Occipital lobe (tissue), 2 donors: ENCODE results near the gene MEX3A. TPM values are rescaled to one million over a fixed set of nuclear protein-coding genes. Genes with fewer than 3 reads are reported as not detected.
"Not testable (repeated sequence)": the region's sequence is repeated elsewhere in the genome, so short reads cannot be mapped to it uniquely, and the experiment has no call there.

Experiments
- DNase-seq: peaks from one replicate; lab custom pipeline; 2025; lab: John Stamatoyannopoulos, UW
- total RNA-seq: library from RNA; depleted of rRNA; stranded (reverse); fragments of >200 nt; gene quantifications from one replicate; pipeline ENCODE4 v1.2.3, GENCODE V29; 2014

MEX3A gene
- total RNA-seq, 1 donor from 2014 or later: 42.4 TPM

DNA sequence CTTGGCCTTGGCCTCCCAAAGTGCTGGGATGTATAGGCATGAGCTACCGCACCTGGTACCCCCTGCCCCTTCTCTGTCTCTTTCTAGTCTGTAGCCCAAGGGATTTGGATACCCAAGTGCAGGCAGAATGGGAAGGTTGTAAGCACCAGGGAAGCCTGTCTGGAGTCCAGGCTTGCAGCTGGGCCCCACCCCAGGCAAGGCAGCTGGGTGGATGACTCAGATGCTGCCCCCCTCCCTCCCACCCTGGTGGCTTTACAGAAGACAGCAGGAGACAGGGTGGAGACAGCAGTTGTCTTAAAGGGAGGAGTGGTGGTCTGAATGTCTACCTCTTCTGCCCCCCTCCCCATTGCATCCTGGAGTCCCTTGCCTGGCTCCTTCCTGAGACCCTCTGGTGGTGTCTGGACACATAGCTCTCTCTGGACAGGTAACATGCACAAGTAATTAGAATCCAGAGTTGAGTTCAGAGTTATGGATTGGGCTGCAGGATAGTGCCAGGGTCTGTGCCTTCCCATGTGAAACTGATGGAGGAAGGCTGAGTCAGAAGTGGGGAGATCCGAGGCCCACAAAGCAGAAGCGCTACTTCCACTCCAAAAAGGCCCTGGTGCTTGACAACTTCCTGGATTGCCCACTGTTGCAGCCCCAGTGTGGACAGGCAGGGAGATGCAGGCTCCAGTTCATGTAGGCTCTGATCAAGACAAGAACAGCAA is 37.4 kb upstream of the MEX3A start:
- DNase-seq: no peak

DNA sequence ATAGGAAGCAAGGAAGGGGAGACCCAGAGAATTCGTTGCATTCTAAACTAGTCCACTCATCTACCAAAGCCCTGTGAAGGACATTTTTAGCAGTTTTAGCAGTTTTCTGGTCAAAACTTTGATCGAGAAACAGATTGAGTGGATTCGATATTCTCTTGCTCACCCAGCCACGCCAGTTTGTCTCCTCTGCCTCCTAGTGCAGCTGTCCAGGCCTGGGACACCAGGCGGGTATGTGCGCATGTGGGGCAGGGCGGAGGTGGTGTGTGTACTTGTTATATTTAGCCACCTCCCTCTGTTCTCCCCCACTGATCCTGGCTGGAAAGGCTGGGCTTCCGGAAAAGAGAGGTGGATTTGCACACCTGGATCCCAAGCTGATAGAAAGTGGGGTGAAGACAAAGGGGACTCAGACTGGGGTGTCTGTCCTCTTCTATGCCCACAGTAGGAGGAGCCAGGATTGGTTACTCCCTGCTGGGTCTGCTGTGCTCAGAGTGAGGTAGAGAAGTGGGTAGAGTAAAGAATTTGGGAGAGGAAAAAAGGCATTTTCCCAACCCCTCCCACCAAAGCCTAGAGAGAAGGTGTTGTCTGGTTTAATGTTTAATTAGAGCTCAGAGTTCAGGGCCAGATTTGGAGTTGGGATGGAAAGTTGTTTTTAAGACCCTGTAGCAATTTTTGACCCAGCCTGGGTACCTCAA is 36.1 kb upstream of the MEX3A start:
- no peak for DNase-seq

DNA sequence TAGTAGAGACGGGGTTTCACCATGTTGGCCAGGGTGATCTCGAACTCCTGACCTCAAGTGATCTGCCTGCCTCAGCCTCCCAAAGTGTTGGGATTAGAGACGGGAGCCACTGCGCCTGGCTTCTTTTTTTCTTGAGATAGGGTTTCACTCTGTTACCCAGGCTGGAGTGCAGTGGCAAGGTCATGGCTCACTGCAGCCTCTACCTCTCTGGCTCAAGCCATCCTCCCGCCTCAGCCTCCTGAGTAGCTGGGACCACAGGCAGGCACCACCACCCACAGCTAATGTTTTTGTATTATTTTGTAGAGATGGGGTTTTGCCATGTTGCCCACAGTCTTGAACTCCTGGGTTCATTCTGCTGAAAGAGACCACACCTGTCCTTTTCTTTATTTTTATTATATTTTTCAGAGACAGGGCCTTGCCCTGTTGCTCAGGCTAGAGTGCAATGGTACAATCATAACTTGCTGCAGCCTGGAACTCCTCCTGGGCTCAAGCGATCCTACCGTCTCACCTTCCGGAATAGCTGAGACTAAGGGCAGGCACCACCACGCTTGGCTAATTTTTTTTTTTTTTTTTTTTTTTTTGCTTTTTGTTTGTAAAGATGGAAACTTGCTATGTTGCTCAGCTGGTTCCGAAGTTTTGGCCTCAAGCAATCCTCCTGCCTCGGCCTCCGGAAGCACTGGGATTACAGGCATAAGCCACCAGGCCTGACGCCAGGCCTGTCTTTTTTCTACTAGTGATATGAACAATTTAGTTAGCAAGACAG is 35.3 kb upstream of the MEX3A start:
- no peak for DNase-seq

DNA sequence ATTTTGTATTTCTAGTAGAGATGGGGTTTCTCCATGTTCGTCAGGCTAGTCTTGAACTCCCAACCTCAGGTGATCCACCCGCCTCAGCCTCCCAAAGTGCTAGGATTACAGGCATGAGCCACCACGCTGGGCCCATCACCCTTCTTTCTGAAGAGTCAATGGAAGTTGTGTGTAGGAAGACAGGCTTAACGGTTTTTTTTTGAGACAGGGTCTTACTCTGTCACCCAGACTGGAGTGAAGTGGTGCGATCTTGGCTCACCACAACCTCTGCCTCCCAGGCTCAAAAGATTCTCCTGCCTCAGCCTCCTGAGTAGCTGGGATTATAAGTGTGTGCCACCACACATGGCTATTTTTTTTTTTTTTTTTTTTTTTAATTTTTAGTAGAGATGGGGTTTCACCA is 34.5 kb upstream of the MEX3A start:
- DNase-seq: not testable (repeated sequence)

DNA sequence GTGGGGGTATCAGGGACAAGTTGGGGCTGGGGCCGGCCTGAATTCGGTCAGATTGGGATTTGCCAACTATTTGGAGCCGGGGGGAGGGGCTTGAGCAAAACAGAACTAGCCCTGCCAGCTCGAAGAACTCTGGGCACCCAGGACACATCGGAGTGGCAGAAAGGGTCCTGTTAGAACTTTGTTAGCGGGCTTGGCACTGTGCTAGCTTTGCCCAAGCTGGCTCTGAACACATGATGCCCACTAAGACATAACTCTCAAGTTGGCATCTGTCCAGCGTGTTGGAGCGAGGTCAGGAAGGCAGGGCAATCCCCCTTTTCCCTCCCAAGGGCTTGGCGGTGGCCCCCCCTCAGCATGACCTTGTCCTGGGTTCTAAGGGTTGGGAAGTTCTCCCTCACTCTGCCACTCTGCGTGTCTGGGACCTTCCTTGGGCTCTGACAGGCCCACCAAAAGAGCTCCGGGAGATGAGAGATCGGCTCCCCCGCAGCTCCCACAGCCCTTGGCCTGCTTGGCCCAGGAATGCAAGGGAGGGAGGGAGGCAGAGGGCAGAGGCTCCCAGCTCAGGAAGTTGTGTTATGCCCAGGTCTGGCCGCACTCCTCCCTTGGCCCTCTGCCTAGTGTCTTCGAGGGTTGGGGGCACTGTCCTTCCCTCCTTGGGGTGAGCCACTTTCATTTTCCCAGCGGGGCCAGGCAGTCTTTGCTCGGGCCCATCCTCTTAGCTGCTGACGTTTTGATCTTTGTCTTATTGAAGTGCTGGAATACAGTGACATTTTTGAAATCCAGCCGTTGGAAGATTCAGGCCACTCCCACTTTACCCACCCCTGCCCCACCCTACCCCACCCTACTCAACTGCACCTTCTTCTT is 33.5 kb upstream of the MEX3A start:
- no peak for DNase-seq

DNA sequence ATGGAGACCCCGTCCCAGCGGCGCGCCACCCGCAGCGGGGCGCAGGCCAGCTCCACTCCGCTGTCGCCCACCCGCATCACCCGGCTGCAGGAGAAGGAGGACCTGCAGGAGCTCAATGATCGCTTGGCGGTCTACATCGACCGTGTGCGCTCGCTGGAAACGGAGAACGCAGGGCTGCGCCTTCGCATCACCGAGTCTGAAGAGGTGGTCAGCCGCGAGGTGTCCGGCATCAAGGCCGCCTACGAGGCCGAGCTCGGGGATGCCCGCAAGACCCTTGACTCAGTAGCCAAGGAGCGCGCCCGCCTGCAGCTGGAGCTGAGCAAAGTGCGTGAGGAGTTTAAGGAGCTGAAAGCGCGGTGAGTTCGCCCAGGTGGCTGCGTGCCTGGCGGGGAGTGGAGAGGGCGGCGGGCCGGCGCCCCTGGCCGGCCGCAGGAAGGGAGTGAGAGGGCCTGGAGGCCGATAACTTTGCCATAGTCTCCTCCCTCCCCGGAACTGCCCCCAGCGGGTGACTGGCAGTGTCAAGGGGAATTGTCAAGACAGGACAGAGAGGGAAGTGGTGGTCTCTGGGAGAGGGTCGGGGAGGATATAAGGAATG is 32.8 kb upstream of the MEX3A start:
- no peak for DNase-seq

DNA sequence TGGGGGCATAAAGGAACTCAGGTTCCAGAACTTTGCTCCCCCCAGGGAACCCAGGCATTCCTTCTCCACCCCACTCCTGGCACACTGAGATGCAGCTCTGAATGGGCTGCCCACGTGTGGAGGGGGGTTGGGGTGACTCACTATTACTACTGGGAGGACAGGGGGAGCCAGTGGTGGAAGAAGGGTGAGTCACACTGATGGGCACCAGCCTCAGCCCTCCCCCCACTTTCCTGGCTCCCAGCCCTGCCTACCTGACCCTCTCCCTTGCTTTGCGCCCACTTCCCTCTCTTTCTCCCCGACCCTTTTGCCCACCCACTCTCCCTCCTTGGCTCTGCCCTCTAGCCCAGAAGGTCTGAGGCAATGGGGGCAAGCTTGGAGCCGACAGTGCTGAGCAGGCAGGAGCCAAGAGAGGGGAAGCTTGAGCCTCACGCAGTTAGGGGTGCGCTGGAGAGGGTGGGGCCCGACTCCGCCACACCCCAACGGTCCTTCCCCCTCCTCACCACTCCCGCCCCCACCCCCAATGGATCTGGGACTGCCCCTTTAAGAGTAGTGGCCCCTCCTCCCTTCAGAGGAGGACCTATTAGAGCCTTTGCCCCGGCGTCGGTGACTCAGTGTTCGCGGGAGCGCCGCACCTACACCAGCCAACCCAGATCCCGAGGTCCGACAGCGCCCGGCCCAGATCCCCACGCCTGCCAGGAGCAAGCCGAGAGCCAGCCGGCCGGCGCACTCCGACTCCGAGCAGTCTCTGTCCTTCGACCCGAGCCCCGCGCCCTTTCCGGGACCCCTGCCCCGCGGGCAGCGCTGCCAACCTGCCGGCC is 32.0 kb upstream of the MEX3A start, which contains the start of gene LMNA:
TSS of gene LMNA (plus strand) at position 611 of the 818 bp plus-strand sequence. CDS start 208 bp downstream, outside the sequence.
- peak; percentile 84 for DNase-seq

DNA sequence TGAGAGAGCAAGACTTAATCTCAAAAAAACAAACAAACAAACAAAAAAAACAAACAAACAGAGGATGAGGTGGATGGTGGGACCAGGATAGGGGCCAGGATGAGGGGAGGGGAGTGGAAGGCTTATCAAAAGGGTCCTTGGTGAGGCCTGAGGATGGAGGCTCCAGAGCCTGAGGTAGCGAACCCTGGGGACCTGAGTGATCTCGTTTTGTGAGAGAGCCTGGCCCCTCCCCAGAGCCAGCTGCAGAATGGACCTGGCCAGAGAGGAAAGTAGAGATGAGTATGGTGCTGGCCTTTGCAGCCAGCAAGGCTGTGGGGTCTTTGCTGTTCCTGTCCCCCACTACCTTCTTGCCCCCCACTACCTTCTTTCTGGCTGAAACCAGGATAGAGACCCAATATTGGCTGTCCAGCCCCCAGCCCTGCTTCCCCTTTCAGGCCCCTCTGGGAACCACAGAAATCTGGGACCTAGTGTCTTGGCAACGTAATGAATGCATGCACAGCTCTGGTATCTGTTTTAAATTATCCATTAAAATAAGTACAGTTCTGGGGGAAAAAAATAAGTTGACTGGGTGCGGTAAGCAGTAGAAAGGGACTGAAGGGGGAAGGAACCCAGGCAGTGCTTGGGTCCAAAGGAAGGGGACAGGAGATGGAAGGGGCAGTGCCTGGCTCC is 31.2 kb upstream of the MEX3A start:
- no peak for DNase-seq

DNA sequence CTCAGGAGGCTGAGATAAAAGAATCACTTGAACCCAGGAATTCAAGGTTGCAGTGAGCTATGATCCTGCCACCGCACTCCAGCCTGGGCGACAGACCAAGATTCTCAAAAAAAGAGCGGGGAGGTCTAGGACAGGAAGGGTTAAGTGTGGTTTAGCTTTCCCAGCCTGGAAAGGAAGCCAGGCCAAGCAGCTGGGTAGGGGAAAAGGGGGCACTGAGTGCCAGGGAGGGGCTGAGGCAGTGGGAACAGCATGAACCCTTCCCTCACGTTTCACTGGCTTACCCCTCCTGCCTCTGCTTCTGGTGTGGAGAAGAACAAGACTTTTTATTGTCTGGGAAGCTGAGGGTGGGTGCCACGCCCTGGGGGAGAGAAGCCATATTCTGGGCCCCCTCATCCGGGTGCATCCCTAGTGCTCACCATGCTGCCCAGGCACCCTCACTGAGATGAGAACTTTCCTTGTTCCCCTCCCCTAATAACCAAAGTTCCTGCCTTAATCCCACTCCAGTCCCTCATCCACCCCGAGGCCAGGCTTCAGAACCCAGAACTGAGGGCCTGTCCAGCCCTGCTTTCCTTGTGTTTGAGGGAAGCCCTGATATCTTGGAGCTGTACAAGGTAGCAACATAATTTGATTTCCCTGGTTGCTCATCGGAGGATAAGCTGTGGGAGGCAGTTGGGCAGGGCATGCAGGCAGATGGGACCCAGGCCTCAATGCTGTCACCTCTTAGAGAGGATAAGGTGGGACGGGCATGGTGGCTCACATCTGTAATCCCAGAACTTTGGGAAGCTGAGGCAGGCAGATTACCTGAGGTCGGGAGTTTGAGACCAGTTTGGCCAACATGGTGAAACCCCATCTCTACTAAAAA is 30.2 kb upstream of the MEX3A start:
- no peak for DNase-seq

DNA sequence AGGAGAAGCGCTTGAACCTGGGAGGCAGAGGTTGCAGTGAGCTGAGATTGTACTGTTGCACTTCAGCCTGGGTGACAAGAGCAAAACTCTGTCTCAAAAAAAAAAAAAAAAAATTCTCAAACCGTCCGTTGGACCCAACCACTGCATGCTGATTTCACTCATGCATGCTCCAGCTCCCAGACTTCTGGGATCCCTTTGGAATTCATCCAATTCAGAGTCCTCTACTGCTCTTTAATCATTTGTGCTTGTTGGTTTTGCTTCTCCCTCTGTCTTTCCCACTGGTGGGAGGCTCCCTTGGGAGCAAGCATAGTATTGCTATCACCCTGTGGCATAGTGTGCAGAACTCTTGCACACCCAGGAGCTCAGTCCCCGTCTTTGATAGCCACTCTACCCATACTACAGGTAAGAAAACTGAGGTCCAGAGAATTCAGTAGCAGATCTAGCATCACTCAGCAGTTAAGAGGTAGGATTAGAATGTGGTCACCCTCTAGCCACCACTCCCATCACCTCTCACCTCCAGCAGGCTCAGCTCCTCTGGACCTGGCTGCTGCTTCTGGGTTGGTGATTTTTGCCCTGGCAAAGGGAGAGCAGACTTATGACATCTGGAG is 29.2 kb upstream of the MEX3A start:
- DNase-seq: no peak

DNA sequence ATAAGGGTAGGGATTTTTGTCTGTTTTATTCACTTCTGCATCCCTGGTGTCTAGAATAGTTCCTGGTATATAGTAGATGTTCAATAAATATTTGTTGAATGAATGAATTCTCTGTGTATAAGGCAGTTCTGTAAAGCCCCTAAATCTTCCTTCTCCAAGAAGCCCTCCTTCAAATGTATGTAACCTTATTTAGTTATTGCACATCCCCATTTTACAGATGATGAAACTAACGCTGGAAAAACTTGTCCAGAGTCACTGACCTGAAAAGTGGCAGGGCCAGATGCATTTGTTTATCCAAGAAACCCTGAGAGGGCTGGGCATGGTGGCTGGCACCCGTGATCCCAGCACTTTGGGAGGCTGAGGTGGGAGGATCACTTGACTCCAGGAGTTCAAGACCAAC is 28.0 kb upstream of the MEX3A start:
- no peak for DNase-seq

DNA sequence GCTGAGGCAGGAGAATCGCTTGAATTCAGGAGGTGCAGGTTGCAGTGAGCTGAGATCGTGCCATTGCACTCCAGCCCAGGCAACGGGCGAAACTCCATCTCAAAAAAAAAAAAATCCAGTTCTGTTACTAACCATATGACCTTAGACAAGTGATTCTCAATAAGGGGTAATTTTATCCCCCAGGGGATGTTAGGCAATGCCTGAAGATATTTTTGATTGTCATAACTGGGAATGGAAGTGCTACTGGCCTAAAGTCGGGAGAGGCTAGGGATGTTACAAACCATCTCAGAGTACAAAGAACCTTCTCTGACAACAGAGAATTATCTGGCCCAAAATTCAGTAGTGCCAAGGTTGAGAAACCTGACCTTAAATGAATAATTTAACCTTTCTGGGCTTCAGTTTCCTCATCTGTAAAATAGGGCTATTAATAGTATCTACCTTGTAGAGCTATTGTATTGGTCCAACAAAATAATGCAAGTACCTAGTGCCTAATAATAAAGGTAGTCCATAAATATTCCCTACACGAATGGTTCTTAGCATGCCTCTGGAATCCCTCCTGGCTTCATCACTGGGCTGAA is 26.5 kb upstream of the MEX3A start:
- no peak for DNase-seq

DNA sequence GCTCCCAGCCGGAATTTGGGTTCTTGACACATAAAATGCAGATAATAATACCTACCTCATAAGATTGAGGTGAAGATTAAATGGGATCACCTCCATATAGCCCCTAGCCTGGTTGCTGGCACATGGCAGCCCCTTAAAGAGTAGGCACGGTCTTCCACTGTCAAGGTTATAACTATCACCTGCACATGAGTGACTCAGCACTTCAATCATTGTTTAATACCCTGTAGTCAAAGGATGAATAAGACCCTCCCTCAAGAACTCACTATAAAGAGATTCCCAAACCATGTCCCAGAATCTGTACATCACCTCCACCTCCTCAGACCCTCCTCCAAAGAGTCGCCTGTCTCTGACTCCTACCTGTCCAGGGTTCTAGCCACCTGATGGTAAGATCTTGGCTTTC is 25.8 kb upstream of the MEX3A start:
- no peak for DNase-seq

DNA sequence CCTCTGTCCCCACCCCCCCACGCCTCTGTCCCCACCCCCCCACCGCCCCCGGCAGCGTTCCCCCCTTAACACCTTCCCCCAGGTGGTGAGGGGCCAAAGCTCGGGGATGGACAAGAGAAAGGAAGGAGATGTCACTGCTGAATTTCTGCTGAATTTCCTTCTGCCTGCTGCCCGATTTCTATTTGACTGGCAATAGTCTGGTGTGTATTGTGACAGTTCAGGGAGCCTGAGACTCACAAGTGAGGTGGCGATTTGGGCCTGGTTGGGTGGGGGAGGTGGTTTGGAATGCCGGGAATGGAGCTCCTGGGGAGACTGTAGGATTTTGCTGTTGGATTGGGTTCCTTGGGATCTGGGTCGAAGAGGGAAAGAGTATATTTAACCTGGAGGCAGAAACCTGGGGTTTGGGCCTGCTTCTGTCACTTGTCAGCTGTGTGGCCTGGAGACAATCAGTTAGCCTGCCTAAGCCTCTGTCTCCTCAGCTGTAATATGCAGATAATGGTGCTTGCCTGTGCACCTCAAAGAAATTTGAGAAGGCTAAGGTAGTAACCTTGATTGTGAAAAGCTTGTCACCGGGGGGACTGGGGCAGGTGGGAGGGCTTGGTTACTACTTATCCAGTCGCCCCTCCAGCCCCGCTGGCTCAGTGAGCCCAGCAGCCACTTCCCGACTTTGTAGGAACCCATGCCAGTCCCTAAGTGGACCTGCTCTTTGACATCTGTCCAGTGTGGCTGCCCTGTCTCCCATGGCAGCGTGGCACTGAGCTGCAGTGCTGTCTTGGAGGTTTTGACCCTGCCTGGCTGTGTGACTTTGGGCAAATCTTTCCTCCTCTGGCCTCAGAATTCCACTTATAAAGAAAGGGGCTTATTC is 24.6 kb upstream of the MEX3A start:
- DNase-seq: no peak

DNA sequence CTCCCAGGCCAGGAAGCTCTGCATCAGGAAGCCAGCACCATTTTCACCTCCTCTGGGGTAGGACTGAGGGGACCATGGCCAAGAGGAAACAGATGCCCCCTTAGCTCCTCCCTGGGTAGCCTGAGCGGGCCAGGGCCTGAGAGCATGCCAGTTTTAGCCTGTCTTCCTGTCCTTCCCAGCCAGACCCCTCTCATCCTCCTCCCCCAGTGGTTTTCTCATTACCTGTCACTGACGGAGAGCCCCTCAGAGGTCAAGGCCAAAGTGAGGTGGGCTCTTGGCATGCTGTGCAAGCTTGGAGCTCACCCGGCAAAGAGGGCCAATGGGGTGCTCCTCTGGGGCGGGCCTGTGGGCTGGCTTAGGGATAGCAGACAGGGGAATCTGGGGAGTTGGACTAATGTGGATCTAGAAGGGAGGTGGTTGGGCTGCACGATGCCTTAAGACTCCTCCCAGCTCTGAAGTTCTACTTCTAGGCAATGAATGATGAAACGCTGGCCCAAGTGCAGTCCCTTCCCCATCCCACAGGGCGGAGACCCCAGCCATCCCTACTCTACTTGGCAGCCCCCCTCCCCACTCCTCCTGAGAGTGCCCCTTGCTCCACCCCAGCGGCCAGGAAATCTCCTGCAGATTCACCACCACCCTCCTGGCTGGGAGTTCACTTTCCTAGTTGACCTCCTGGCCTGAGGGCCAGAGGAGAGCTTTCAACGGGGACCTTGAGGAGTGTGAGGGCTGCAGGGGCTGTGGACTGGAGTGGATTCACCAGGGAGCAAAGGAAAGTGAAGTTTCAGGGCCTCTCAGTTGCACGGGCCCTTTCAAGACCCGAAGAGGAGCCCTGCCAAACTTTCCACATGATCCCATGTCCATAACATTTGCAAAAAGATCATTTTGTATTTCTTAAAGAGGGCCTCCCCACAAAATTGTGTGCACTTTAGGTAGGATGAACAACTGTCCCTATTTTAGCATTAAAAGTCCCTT is 22.9 kb upstream of the MEX3A start:
- no peak for DNase-seq
